Neural progenitor cell (in vitro differentiated cells): ENCODE data around the gene MYH9. TPM values are rescaled to one million over a fixed set of nuclear protein-coding genes. Genes with fewer than 3 reads are reported as not detected.

Source experiments
- DNase-seq: peaks from one replicate; pipeline ENCODE4 v3.0.0-alpha.2; 2016; ENCODE audit warnings: low spot score
- H2AFZ ChIP-seq: fragments of 200-600 bp; sonication (generic); replicated peaks from 2 replicates; pipeline ENCODE4 v1.6.1; 2016; ENCODE audit warnings: antibody characterized with exemption
- H3F3A ChIP-seq: fragments of 200-600 bp; sonication (generic); 2 replicates; pipeline ENCODE4 v1.6.1; 2016; ENCODE audit warnings: antibody characterized with exemption, low read depth
- H3K27ac ChIP-seq: fragments of 200-600 bp; sonication (generic); 2 replicates; pipeline ENCODE4 v1.5.1; 2016; ENCODE audit warnings: mild to moderate bottlenecking
- H3K27me3 ChIP-seq: fragments of 200-600 bp; sonication (generic); 2 replicates; pipeline ENCODE4 v1.6.1; 2016; ENCODE audit warnings: mild to moderate bottlenecking, moderate library complexity
- H3K36me3 ChIP-seq: fragments of 200-600 bp; sonication (generic); 2 replicates; pipeline ENCODE4 v1.5.1; 2016
- H3K4me1 ChIP-seq: fragments of 200-600 bp; sonication (generic); 2 replicates; pipeline ENCODE4 v1.6.1; 2016; ENCODE audit warnings: mixed run types
- H3K4me2 ChIP-seq: fragments of 200-600 bp; sonication (generic); 2 replicates; pipeline ENCODE4 v1.6.1; 2016
- H3K4me3 ChIP-seq: fragments of 200-600 bp; sonication (generic); 2 replicates; pipeline ENCODE4 v1.5.1; 2016
- H3K79me2 ChIP-seq: fragments of 200-600 bp; sonication (generic); 2 replicates; pipeline ENCODE4 v1.6.1; 2016; ENCODE audit warnings: low read depth
- H3K9ac ChIP-seq: fragments of 200-600 bp; sonication (generic); 2 replicates; pipeline ENCODE4 v1.6.1; 2016
- H3K9me3 ChIP-seq: fragments of 200-600 bp; sonication (generic); 2 replicates; pipeline ENCODE4 v1.5.1; 2016; ENCODE audit warnings: low read depth
- H4K20me1 ChIP-seq: fragments of 200-600 bp; sonication (generic); 2 replicates; pipeline ENCODE4 v1.6.1; 2016; ENCODE audit warnings: low read depth
- H3K27ac Mint-ChIP-seq: 3 replicates; pipeline ENCODE4 v1.8.0; 2021; ENCODE audit warnings: mixed read lengths
- H3K27me3 Mint-ChIP-seq: 2 replicates; pipeline ENCODE4 v1.8.0; 2022; ENCODE audit warnings: low read depth, mild to moderate bottlenecking, inconsistent platforms, moderate library complexity, mixed read lengths; ENCODE audit not compliant: insufficient read depth
- H3K36me3 Mint-ChIP-seq: 3 replicates; pipeline ENCODE4 v1.8.0; 2021; ENCODE audit warnings: mixed read lengths
- H3K4me1 Mint-ChIP-seq: 3 replicates; pipeline ENCODE4 v1.8.0; 2021; ENCODE audit warnings: mixed read lengths
- H3K4me3 Mint-ChIP-seq: 3 replicates; pipeline ENCODE4 v1.8.0; 2021; ENCODE audit warnings: mild to moderate bottlenecking, moderate library complexity, mixed read lengths
- H3K9me3 Mint-ChIP-seq: 3 replicates; pipeline ENCODE4 v1.8.0; 2020; ENCODE audit warnings: mixed read lengths
- CTCF ChIP-seq: fragments of 200-600 bp; sonication (generic); IDR thresholded peaks from 2 replicates; pipeline ENCODE4 v1.5.1; 2017; ENCODE audit warnings: antibody characterized with exemption, mild to moderate bottlenecking
- EZH2 ChIP-seq: fragments of 200-600 bp; sonication (generic); IDR thresholded peaks from 2 replicates; pipeline ENCODE4 v1.6.1; 2017; ENCODE audit warnings: antibody characterized with exemption, mild to moderate bottlenecking, moderate library complexity
- EZH2phosphoT487 ChIP-seq: fragments of 200-600 bp; sonication (generic); IDR thresholded peaks from 2 replicates; pipeline ENCODE4 v1.6.1; 2017; ENCODE audit warnings: antibody characterized with exemption
- total RNA-seq: library from RNA; depleted of rRNA; stranded (reverse); fragments of >200 nt; gene quantifications from 2 replicates; pipeline ENCODE4 v1.2.3, GENCODE V29; 2015; ENCODE audit warnings: low replicate concordance

Gene MYH9
- total RNA-seq, 1 donor from 2014 or later, result 77.2 TPM

GRCh38 chr22:36384766-36385481 lies 2.8 kb downstream of the MYH9 start:
- Histone ChIP-seq H4K20me1 (peaks cover 58% of the 10 kb centered on the region), H3K27me3 (no peaks in the 10 kb centered on the region), H3K9me3 (no peaks in the 10 kb centered on the region), H3K4me3 (peak overlapping the region; percentile 97), H3K36me3 (no peaks in the 10 kb centered on the region), H2AFZ (no peak overlapping the region), H3K27ac (peak overlapping the region; percentile 89), H3K79me2 (peaks cover 76% of the 10 kb centered on the region), H3F3A (peaks cover 36% of the 10 kb centered on the region), H3K4me1 (peaks cover 20% of the 10 kb centered on the region), H3K4me2 (peak overlapping the region; percentile 90), H3K9ac (no peak overlapping the region)
- peaks cover 31% of the 10 kb centered on the region for H3K4me1 Mint-ChIP-seq
- H3K27ac Mint-ChIP-seq, result peak overlapping the region; percentile 97
- DNase-seq, result peak; percentile 79
- peaks cover 6% of the 10 kb centered on the region for H3K27me3 Mint-ChIP-seq
- peak overlapping the region; percentile 91 for H3K4me3 Mint-ChIP-seq
- H3K36me3 Mint-ChIP-seq, result peaks cover 7% of the 10 kb centered on the region
- H3K9me3 Mint-ChIP-seq, result no peaks in the 10 kb centered on the region
- TF ChIP-seq CTCF, result peak; percentile 23
- no peak for TF ChIP-seq EZH2phosphoT487
- no peak for TF ChIP-seq EZH2

GRCh38 chr22:36383110-36383581 lies 4.6 kb downstream of the MYH9 start:
- Histone ChIP-seq H3K4me3 (no peak overlapping the region), H3K27ac (no peak overlapping the region), H3K27me3 (no peaks in the 10 kb centered on the region), H4K20me1 (peaks cover 74% of the 10 kb centered on the region), H3K9me3 (no peaks in the 10 kb centered on the region), H3K4me2 (no peak overlapping the region), H3K36me3 (no peaks in the 10 kb centered on the region), H2AFZ (no peak overlapping the region), H3K4me1 (peaks cover 28% of the 10 kb centered on the region), H3K9ac (no peak overlapping the region), H3F3A (peaks cover 27% of the 10 kb centered on the region), H3K79me2 (peaks cover 94% of the 10 kb centered on the region)
- peaks cover 7% of the 10 kb centered on the region for H3K36me3 Mint-ChIP-seq
- H3K9me3 Mint-ChIP-seq, result no peaks in the 10 kb centered on the region
- peaks cover 34% of the 10 kb centered on the region for H3K4me1 Mint-ChIP-seq
- H3K4me3 Mint-ChIP-seq, result no peak overlapping the region
- TF ChIP-seq EZH2 (no peak), CTCF (no peak), EZH2phosphoT487 (no peak)
- H3K27me3 Mint-ChIP-seq, result peaks cover 4% of the 10 kb centered on the region
- H3K27ac Mint-ChIP-seq, result peak overlapping the region; percentile 74
- no peak for DNase-seq

- no peak overlapping the region for H3K27ac ChIP-seq
Measured at GRCh38 chr22:36381513-36382128, 6.1 kb downstream of the MYH9 start.

More at GRCh38 chr22:36381513-36382128, 6.1 kb downstream of the MYH9 start:
- Mint-ChIP-seq H3K36me3 (peaks cover 12% of the 10 kb centered on the region), H3K4me3 (no peak overlapping the region), H3K27ac (no peak overlapping the region), H3K27me3 (peaks cover 4% of the 10 kb centered on the region), H3K9me3 (no peaks in the 10 kb centered on the region), H3K4me1 (peaks cover 39% of the 10 kb centered on the region)
- Histone ChIP-seq H3K79me2 (peaks cover 98% of the 10 kb centered on the region), H2AFZ (no peak overlapping the region), H3K4me1 (peaks cover 28% of the 10 kb centered on the region), H4K20me1 (peaks cover 79% of the 10 kb centered on the region), H3K4me2 (no peak overlapping the region), H3K27me3 (no peaks in the 10 kb centered on the region), H3K9me3 (no peaks in the 10 kb centered on the region), H3F3A (peaks cover 22% of the 10 kb centered on the region), H3K36me3 (no peaks in the 10 kb centered on the region), H3K4me3 (no peak overlapping the region), H3K9ac (no peak overlapping the region)
- DNase-seq, result no peak
- no peak for TF ChIP-seq EZH2phosphoT487
- no peak for TF ChIP-seq CTCF
- TF ChIP-seq EZH2, result no peak
